Suppressor macrophage (primary cell): ENCODE measurements around the gene SASS6.

Source experiments
- DNase-seq, 4 experiments: peaks; one replicate each; pipeline ENCODE4 v3.0.0-alpha.2; 2020 to 2022
- total RNA-seq, 17 experiments: gene quantifications; one replicate each; lab custom pipeline; 2026; ENCODE audit warnings: mixed read lengths in 6 of 17, inconsistent platforms in 3 of 17; lab: John Stamatoyannopoulos, UW

SASS6 gene, protein sequence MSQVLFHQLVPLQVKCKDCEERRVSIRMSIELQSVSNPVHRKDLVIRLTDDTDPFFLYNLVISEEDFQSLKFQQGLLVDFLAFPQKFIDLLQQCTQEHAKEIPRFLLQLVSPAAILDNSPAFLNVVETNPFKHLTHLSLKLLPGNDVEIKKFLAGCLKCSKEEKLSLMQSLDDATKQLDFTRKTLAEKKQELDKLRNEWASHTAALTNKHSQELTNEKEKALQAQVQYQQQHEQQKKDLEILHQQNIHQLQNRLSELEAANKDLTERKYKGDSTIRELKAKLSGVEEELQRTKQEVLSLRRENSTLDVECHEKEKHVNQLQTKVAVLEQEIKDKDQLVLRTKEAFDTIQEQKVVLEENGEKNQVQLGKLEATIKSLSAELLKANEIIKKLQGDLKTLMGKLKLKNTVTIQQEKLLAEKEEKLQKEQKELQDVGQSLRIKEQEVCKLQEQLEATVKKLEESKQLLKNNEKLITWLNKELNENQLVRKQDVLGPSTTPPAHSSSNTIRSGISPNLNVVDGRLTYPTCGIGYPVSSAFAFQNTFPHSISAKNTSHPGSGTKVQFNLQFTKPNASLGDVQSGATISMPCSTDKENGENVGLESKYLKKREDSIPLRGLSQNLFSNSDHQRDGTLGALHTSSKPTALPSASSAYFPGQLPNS
- total RNA-seq = 3.6 to 13.8 (median 6.7) reads per million in 17 experiments

GRCh38 chr1:100132566-100133477, at the start of gene SASS6, which contains the start of gene TRMT13:
TSS of gene SASS6 (minus strand) at chr1:100132930. CDS start at chr1:100132814, 116 bp downstream.
TSS of gene TRMT13 (plus strand) at chr1:100133163. CDS start at chr1:100133169, 6 bp downstream.
- peak; percentile 96 to 99 (median 98) for DNase-seq

DNA sequence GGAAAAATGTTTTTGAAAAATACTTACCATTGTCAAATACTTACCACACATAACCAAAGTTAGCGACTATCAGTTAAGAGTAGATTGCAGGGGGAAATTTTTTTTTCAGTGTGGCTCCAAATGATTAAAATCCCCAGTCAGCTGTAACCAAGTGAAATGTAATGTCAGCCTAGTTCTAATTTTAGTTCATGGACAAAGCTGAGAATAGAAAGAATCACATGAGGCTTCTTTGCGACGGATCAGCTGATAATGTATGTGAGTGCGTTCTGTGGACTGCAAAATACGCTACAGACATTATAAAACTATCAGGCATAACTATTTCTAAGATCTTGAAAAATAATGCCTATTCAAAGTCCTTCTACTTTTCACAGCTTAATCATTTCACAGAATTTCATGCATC, 45.4 kb upstream of the SASS6 start, which contains the start of gene LRRC39:
Gene LRRC39, minus strand, starts transcription at position 166 of the 400 bp plus-strand sequence. CDS start 9,740 bp downstream, outside the sequence.
- DNase-seq = peak in 1 of 4 experiments; percentile 4

DNA sequence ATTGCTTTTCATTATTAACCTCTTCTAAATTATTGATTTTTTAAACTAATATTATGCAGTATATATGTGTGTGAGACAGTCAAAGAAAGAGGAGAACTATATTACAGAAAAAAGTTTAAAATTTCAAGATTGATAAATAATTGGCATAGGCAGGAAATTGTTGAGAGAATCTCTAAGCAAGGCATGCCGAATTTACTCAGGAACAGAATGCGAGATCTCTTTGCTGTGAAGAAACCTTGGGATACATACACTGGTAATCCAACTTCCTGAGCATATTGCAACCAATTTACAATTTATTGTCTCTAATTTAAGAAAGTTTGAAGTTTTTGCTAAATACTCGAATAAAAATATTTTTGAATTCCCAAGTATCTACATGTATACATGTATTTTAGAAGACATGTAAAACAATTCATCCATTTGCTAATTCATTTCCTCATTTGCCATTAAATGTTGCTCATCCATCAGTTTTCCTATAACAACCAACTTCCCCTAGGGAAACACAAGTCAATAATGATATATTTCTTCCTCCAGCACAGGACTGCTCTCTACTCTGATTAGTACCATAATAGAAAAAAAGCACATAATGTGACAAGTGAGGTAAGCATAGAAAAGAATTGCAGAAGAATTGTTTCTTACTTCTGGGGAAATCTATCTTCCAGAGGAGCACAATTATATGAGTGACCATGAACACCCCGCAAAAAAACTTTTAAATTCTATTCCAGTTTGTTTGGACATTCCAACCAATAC, 44.7 kb upstream of the SASS6 start:
- peak in 1 of 4 experiments; percentile 3 for DNase-seq

DNA sequence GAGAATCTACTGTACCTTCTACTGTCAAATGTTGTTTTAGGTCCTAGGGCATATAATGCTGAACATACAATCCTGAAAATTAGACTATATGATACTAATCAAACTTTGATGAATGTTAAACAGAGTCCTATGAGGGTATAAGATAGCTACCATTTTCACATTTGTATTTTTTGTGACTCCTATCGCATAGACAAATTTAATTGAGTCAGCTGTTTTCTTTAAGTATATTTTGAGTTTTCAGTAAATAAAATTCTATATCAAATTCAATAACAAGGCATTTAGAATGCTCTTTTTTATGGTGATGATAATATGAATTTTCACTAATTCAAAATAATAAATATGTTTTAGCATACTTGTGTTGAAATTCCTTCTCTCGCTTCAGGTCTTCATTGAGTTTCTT, 35.3 kb upstream of the SASS6 start:
- DNase-seq = no peak

- DNase-seq = no peak
Observed at GRCh38 chr1:100164702-100165101, 32.0 kb upstream of the SASS6 start.

DNA sequence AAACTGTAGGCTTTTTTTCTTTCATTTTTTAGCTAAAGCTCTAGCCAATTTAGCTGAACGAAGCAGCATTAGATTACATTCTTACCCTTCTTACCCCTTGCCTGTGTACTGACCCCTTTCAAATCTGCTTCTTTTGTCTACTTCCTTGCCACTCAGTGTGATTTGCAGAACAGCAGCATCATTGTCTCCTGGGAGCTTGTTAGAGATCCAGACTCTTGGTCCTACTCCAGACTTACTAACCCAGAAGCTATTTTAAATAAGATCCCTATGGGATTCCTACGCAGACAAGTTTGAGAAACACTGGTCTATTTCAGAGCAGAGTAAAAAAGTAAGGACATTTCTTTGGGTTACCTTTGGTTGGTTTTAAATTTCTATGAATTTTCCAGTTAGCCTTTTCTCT, 31.5 kb upstream of the SASS6 start:
- no peak for DNase-seq

GRCh38 chr1:100162881-100163280, 30.2 kb upstream of the SASS6 start:
- DNase-seq = no peak

GRCh38 chr1:100152271-100152670, 19.5 kb upstream of the SASS6 start:
- DNase-seq = peak; percentile 14 to 52 (median 36)

GRCh38 chr1:100151679-100152078, 18.9 kb upstream of the SASS6 start:
- no peak for DNase-seq

DNA sequence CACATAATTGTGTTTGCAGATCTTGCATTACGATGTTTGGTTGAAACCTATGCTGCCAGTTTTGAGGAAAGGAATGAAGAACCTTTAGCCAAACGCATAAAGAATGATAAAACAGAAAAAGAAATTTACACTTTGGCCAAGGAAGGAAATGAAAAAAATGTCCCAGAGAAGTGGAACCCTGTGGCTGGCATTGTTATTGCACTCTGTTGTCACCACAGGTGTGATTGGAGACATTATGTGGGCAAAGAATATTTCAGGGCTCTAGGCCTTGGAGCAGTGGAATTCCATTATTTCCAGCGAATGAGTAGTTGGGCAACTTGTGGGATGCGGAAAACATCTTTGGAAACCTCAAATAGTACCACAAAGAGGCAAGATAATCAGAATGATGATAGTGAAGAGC, 15.1 kb upstream of the SASS6 start:
- DNase-seq = no peak

DNA sequence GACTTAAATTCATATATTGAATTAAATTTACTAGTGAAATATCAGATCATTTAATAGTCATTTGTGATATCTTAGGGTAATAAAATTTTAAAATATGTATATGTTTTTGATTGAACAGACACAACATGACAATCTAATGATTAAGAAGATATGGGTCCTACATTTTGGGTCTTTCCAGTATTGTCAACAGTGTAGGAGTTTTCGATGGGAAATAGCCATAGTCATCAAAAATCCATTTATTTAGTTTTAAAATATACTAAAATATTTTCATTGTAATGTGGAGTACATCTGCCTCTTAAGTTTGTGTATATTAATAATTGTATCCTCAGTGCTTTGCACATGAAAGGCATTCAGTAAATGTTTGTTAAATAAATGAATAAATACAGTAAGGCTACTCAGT, 14.2 kb upstream of the SASS6 start:
- no peak for DNase-seq

- no peak for DNase-seq
Observed at GRCh38 chr1:100145116-100145515, 12.4 kb upstream of the SASS6 start.

- no peak for DNase-seq
Observed at GRCh38 chr1:100142343-100142742, 9.6 kb upstream of the SASS6 start.

DNA sequence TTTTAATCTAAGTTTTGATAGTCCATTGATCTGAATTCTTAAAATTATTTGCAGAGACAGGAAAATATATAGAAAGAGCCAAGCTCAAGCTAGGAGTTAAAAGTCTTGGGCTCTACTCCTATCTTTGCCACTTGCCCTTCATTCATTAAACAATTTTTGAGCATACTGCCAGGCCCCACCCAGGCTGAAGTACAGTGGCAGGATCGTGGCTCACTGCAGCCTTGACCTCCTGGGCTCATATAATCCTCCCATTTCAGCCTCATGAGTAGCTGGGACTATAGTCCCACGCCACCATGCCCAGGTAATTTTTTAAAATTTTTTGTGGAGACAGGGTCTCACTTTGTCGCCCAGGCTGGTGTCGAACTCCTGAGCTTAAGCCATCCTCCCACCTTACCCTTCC, 8.5 kb upstream of the SASS6 start:
- no peak for DNase-seq

- no peak for DNase-seq
Observed at GRCh38 chr1:100137602-100138001, 4.9 kb upstream of the SASS6 start.

- DNase-seq = no peak
Observed at GRCh38 chr1:100134872-100135271, 2.1 kb upstream of the SASS6 start.

- no peak for DNase-seq
Observed at GRCh38 chr1:100131623-100132022, 1.1 kb downstream of the SASS6 start.

DNA sequence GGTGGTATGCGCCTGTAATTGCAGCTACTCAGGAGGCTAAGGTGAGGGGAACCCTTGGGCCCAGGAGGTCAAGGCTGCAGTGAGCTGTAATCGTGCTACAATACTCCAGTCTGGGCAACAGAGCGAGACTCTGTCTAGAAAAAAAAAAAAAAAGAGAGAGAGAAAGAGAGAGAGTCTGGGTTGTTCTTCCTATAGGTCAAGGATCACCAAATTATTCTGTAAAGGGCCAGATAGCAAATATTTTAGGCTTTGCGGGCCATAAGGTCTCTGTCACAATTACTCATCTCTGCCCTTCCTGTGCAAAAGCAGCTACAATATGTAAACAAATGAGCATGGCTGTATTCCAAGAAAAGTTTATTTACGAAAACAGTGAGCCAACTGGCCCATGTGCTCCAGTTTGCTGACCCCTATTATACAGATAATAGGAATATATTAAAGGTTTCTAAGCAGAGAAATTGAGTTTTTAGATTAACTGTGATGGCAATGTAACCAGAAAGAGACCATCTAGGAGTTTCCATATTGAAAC, 2.1 kb downstream of the SASS6 start:
- no peak for DNase-seq

- DNase-seq = no peak
Observed at GRCh38 chr1:100127226-100127625, 5.5 kb downstream of the SASS6 start.

DNA sequence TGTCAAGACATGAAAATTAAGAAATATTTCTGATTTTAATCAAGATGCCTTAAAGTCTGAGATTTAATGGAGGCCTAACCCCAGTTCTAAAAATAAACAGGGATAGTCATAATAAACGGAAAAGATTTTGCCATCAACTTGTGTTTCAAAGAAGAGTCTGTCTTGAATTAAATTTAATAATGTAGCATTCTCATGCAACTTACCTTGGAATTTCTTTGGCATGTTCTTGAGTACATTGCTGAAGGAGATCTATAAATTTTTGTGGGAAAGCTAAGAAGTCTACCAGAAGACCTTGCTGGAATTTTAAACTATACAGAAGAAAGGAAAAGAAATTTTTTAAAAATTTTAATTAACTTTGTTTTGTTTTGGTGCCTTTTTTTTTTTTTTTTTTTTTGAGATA, 10.6 kb downstream of the SASS6 start:
- no peak for DNase-seq

DNA sequence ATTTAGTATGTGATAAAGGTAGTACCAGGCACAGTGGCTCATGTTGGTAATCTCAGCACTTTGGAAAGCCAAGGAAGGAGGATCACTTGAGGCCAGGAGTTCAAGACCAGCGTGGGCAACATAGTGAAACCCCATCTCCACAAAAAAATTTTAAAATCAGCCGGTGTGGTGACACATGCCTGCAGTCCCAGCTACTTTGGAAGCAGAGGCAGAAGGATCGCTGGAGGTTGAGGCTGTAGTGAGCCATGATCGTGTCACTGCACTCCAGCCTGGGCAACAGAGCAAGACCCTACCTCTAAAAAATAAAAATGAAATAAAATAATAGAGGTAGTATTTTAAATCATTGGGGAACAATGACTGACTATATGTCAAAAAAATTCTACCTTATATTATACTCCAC, 17.2 kb downstream of the SASS6 start:
- no peak for DNase-seq
